NT2/D1 (cell line): ENCODE measurements around the gene CEP152.

Source experiments
- SUZ12 ChIP-seq: IDR thresholded peaks from 2 replicates; pipeline ENCODE4 v1.6.1; 2011; ENCODE audit not compliant: insufficient read length, insufficient read depth; ENCODE audit errors: extremely low read depth
- YY1 ChIP-seq: IDR thresholded peaks from 2 replicates; pipeline ENCODE4 v1.6.1; 2011; ENCODE audit not compliant: insufficient read length, insufficient read depth
- ZNF274 ChIP-seq: IDR thresholded peaks from 2 replicates; pipeline ENCODE4 v1.6.1; 2011; ENCODE audit warnings: mild to moderate bottlenecking, low read depth, low read length

- TF ChIP-seq ZNF274 (no peak), YY1 (no peak), SUZ12 (no peak)
These were observed at the start of gene CEP152 for GRCh38 chr15:48810414-48811324.
